ENCODE measurements around the gene KRTAP1-1.
"Not testable (repeated sequence)": the region's sequence is repeated elsewhere in the genome, so short reads cannot be mapped to it uniquely, and the experiment has no call there.

The KRTAP1-1 gene

DNA sequence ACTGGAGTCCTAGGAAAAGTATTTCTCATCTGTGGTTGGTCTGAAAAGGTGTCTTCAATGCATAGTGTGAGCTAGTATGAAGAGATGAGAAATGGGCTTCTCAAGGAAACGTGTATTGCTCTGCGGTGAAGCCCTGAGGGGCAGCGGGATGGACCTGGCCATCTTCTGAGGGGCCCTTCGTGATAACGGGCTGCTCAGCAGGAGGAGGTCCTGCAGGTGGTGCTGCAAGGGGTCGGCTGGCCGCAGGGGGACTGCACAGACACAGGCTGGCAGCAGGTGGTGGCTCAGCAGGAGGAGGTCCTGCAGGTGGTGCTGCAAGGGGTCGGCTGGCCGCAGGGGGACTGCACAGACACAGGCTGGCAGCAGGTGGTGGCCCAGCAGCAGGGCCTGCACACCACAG is 13.3 kb upstream of the KRTAP1-1 start:
- not testable (repeated sequence) for DNase-seq

DNA sequence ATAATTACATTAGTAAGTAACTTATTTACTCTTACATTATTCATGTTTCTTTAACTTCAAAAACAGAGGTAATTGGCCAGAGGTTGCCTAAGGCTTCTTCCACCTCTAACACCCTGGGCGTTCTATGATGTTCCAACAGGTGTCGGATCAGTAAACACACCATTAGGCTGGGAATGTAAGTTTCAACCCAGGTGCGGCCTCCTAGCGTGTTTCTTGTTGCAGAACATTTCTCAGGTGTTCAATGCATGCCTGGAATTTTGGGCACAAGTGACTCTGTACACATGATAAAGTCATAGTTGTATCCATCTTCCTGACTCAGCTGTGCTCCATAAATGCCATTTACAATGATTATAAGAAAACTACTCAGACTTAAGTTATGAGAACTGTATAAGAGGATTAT is 12.8 kb upstream of the KRTAP1-1 start:
- DNase-seq = no peak

DNA sequence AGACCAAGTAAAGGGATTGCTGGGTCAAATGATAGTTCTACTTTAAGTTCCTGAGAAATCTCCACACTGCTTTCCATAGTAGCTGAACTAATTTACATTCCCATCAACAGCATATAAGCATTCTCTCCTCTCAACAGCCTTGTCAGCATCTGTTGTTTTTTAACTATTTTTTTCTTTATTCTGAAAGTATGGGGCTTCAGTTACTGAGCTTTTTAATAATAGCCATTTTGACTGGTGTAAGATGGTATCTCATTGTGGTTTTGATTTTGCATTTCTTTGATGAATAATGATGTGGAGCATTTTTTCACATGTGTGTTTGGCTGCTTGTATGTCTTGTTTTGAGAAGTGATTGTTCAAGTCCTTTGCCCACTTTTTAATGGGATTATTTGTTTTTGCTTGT is 11.3 kb upstream of the KRTAP1-1 start:
- no peak for DNase-seq

DNA sequence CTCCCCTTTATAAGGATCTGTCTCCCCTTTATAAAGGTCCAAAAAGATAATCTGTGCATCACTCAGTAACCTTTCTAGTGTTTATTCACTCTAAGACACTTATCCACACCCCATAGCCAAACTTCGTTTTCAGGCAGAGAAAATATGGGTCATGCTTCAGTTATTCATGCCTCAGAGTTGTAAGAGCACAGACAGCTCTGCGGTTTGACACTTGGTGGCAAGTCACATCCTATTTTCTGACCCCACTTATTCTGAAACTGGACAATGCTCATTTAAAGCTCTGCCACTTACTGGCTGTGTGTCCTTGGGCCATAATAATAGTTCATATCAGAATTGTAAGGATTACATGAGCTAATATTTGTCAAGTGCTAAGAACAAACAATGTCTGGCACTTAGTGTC is 7.9 kb upstream of the KRTAP1-1 start:
- DNase-seq = no peak

DNA sequence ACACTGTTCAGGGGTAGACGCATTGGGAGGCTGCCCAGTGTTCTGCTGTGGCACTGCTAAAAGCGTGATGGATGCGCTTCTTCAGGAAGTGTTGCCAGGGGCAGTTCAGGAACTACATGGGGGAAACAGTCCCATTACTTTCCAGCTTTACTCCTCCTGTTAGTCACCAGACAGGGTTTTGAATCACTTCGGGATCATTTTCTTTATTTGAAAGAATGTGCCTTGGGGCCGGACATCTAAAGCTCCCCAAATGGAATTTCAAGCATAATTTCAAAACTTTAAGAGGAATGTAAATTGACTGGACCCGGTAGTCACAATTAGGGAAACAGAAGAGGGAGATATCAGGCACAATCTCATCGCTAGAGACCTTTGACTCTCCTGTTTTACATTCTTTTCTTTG is 7.2 kb upstream of the KRTAP1-1 start:
- DNase-seq = no peak

DNA sequence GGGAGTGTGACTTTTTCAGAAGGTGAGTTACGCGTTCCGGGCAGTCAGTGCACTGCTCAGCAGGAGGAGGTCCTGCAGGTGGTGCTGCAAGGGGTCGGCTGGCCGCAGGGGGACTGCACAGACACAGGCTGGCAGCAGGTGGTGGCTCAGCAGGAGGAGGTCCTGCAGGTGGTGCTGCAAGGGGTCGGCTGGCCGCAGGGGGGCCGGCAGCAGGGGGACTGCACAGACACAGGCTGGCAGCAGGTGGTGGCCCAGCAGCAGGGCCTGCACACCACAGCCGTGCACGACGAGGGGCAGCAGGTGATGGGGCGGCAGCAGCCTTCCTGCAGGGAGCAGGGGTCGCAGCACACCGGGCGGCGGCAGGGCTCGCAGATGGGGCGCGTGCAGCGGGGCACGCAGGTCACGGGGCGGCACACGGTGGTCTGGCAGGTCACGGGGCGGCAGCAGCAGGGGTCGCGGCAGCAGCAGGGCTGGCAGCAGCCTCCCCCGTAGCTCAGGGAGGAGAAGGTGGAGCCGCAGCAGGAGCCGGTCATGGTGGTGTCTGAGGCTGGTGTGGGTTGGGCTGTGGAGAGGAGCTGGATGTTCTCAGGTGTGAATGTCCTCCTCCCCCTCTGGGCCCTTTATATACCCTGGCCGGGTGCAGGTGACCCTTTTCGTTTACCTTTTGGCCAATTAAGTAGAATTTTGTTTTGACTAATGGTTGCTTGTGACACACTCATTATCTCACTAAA is 5.7 kb upstream of the KRTAP1-1 start, which contains the start of gene KRTAP2-1:
TSS of gene KRTAP2-1 (minus strand) at position 582 of the 731 bp plus-strand sequence. CDS start at position 533, 49 bp downstream.
- DNase-seq = not testable (repeated sequence)

DNA sequence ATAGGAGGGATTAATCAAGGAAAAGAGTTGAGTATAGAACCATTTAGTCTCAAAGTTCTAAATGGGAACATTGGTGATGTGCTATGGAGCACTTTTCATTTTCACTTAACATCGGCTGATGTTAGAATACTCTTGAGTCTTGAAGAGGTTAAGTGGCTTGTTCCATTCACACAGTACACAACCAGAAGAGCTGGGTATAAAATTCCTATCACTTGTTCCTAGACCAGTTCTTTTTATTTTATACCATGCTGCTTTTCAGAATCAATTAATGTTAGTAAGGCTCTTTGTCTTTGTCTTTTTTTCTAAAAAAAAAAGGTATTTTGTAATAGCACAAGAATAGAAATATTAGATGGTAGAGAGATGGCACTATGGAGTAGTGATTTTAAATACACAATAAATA is 1.7 kb upstream of the KRTAP1-1 start:
- DNase-seq = no peak

DNA sequence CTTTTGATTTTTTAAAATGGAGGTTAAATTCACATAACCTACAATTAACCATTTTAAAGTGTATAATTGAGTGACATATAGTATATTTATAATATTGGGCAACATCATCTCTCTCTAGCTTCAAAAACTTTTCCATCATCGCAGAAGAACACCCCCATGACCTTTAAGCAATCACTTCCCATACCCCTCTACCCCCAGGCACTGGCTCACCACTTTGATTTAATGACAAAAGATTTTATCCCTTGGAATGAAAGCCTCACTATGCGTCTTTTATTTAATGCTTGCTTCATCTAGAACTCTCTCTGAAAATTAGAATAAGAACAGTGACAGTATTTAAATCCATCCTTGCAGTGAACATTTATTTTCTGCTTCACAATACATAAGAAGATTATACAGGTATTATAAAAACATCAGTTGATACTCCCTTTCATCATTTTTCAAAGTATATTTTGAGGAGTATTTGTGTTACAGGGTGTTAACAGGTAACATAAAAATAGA is 3.3 kb downstream of the KRTAP1-1 start:
- DNase-seq = no peak

DNA sequence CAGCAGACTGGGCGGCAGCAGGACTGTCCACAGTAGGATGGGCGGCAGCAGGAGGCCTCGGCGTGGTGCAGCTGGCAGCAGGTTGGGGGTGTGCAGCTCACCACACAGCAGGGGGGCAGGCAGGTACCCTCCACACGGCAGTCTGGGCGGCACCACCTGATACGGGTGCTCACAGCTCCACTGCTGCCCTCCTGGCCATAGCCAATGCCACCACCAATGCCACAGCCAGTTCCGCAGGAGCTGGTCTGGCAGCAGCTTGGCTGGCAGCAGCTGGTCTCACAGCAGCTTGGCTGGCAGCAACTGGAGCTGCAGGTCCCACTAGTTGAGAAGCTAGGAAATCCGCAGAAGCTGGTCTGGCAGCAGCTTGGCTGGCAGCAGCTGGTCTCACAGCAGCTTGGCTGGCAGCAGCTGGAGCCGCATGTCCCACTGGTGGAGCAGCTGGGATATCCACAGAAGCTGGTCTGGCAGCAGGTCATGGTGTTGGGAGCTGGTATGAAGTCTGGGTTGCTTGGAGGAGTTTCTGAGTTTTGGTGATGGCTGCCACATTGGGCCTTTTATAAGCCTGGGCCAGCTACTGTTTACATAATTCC is 6.8 kb downstream of the KRTAP1-1 start, which contains the start of gene KRTAP1-3:
TSS of gene KRTAP1-3 (minus strand) at position 529 of the 590 bp plus-strand sequence. CDS start at position 476, 53 bp downstream.
- DNase-seq = peak; percentile 18

DNA sequence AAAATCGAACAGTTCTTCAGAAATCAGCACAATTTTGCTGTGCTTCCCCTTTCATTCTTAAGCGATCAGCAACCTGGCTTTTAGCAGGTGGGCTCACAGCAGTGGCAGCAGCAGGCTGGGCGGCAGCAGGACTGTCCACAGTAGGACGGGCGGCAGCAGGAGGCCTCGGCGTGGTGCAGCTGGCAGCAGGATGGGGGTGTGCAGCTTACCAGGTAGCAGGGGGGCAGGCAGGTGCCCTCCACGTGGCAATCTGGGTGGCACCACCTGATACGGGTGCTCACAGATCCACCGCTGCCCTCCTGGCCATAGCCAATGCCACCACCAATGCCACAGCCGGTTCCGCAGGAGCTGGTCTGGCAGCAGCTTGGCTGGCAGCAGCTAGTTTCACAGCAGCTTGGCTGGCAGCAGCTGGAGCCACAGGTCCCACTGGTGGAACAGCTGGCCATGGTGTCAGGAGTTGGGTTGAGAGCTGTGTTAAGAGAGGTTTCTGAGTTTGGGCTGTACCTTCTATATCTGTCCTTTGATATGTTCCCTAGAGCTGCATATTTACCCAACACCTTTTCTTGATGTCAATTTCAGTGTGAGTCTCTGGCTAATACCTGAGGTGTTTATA is 11.5 kb downstream of the KRTAP1-1 start, which contains the start of gene KRTAP1-4:
TSS of gene KRTAP1-4 (minus strand) at position 563 of the 613 bp plus-strand sequence. CDS start at position 446, 117 bp downstream.
- peak; percentile 31 for DNase-seq

DNA sequence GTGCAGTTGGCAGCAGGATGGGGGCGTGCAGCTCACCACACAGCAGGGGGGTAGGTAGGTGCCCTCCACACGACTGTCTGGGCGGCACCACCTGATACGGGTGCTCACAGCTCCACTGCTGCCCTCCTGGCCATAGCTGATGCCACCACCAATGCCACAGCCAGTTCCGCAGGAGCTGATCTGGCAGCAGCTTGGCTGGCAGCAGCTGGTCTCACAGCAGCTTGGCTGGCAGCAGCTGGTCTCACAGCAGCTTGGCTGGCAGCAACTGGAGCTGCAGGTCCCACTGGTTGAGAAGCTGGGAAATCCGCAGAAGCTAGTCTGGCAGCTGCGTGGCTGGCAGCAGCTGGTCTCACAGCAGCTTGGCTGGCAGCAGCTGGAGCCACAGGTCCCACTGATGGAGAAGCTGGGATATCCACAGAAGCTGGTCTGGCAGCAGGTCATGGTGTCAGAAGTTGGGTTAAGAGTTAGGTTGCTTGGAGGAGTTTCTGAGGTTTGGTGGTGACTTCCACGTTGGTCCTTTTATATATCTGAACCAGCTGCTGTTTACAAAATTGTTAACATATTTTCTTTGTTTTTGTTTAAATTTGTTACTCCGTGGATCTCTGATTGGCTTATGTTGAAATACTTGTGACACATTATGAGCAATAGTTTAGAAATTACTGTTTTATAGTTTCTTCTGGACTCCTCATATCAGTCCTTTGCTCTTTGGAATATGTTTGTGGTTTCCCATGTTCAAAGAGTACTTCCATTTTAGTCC is 14.4 kb downstream of the KRTAP1-1 start, which contains the start of gene KRTAP1-5:
TSS of gene KRTAP1-5 (minus strand) at position 494 of the 757 bp plus-strand sequence. CDS start at position 441, 53 bp downstream.
- DNase-seq = no peak

DNA sequence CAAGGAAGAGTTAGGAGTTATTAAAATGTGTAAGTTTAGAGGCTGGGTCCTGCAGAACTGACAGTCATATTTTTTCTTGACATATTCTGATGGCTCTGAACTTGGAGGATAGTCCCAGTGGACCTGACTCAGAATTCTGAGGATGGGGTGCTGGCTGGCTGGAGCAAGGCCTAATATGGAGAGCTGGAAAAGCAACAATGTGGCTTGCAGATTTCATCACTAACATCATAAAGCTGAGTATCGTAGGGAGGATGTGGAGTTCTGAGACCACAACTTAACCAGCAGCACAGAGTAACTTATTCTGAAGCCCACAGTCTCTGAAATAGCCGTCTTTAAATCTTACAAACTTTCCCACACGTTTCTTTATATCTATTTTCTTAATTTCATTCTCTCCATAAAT is 16.6 kb downstream of the KRTAP1-1 start:
- no peak for DNase-seq

DNA sequence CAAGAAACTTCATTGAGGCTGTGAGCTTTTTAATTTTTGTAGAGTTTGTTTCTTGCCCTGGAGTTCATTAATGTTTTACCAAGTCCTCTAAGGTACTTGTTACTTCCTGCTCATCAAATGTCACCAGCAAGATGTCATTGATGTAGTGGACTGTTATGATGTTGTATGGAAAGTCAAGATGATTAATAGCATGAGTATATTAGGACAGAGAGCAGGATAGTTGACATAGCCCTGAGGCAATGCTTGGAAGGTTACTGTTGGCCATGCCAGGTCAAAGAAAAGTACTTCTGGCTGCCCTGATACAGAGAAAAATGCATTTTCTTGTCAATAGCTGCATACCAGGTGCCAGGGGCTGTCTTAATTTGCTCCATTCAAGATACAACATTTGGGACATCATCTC is 20.9 kb downstream of the KRTAP1-1 start:
- no peak for DNase-seq

DNA sequence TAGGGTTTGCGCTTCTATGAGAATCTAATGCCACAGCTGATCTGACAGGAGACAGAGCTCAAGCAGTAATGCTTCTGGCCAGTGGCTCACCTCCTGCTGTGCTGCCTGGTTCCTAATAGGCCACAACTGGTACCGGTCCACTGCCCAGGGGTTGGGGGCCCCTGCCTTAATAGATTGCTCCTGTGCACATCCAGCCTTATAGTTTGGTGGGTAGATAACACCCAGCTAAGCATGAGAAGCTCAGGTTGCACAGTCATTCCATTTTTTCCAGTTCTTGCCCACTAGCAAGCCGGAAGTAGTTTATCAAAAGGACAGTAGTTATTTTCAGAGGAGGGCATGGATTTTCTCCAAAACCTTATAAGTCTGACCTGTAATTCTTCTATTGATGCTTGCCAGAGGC is 21.8 kb downstream of the KRTAP1-1 start:
- DNase-seq = no peak

DNA sequence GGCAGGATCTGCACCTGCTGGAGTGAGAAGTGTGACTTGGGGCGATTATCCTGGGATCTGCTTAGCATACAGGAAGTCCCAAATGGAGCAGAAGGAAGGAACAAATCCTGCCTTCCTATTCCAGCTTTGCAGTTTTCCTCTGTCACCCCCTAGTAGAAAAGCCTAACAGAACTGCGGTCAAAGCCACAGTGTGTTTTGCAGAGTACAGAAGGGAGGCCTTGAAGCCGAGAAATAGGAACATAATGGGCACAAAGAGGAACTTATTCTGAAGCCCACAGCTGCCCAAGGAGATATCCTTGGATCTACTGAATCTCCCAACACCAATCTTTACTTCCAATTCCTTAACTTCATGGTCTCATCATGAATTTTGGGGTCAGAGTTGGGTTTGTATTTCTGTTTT is 22.7 kb downstream of the KRTAP1-1 start:
- no peak for DNase-seq

DNA sequence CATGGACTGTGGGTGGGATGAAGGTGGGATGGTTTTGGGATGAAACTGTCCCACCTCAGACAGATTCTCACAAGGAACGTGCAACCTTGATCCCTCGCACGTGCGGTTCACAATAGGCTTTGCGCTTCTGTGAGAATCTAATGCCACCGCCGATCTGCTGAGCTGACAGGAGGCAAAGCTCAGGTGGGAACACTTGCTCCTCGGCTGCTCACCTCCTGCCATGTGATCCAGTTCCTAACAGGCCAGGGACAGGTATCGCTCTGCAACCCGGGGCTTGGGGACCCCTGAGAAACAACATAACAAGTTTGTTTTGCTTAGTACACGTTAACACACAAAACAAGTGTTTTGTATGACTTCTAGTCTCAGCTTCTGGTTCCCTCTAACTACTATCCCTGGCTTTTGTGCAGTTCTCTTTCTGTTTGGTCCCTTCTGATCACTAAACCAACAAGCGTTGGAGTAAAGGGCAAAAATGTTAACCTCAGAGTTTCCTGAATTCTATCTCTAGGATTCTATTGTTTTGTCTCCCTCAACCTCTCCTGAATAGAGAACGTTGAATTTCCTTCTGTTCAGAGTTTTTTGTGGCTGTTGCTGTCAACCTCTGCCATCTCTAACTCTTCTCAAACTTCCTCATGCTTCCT is 24.6 kb downstream of the KRTAP1-1 start:
- DNase-seq = no peak

DNA sequence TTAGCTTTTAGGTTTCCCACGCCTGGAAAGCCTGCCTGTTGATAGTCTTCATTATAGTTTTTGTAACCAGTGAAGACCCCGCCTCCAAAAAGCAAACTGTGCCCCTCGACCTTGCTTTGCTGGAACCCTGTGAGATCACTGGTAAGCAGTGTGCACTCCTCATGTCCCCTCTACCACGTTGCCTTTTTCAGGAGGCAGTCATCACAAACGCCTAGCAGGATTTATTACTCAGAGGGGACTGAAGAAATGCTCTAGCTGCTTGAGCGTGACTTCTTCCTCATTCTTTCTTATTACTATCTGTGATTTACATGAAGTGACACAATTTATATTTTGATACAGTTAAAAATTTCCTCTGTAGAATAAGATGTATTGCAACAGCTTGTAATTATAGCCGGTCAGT is 25.8 kb downstream of the KRTAP1-1 start:
- no peak for DNase-seq

DNA sequence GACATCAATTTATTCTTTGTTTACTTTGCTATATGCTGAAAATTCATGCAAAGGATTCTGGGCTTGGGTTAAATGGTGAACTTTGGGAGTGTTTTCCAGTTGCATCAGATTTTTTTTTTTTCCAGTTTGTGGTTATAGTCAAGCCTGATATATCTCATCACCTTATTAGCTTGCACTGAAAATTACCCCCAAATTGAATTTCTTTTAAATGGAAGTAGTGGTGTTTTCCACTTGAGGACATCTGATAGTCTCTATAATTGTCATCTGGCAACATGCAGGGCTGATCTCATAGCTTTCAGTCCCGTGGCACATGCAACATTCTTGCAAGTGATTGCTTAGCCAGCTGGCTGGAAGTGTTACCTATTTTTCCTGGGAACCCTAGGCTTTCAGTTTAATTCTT is 27.6 kb downstream of the KRTAP1-1 start:
- DNase-seq = no peak

DNA sequence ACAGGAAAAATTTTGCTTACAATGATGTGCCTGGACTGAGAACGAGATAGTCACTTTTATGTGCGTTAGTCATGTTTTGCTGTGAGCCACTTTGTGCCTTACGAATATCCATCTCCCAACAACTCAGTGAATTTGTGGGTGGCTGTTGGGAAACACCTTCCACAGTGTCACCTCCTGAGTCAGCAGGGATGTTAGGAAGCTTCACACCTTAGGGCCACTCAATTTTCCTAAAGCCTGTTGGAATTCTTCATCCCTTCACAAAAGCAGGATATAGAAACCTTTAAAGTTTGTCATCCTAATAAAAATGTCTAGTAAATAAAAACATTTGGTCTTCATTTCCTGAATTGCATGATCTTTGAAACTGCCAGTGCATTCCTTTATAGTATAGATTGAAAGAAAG is 28.1 kb downstream of the KRTAP1-1 start:
- DNase-seq = no peak

DNA sequence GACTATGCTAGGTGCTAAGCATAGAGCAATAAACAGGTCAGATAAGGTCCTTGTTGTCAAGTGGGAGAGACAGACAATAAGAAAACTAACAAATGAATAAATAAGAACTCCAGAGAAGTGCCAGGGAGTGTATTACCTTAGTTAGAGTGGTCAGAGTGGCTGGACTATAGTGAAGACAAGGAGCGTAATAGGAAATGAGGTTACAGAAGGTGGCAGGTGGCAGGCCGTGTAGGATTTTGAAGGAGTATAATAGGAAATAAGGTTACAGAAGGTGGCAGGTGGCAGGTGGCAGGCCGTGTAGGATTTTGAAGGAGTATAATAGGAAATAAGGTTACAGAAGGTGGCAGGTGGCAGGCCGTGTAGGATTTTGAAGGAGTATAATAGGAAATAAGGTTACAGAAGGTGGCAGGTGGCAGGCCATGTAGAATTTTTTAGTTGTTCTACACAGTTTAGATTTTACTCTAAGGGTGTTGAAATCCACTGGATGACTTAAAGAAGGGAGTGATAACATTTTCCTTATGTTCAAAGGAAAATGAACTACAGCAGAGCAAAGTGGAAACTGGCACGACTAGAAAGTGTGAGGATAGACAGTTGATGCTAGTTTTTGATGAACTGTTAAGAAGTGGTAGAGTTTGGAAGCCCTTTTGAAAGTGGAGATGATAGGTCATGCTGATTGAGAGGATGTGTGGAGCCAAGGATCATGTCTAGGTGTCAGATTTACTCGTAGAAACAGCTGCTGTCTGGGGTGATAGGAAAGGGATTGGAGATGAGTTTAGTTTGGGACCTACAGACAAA is 28.7 kb downstream of the KRTAP1-1 start:
- peak; percentile 60 for DNase-seq

DNA sequence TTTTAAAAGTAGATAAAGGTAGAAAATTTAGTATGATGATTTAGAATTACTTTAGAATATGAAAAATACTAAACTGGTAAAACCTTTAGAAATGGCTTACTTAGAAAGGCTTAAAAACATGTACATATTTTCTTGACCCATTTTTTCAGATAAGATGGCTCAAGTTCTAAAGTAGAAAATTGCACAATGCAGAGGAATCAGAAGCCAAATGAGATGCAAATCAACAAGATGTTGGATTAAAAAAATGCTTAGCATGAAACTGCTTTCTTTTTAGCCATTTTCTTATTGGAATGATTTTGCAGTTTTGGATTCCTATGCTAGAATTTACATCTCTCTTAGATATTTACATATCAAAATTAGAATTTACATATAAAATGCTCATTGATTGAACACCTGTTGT is 30.8 kb downstream of the KRTAP1-1 start:
- DNase-seq = no peak

DNA sequence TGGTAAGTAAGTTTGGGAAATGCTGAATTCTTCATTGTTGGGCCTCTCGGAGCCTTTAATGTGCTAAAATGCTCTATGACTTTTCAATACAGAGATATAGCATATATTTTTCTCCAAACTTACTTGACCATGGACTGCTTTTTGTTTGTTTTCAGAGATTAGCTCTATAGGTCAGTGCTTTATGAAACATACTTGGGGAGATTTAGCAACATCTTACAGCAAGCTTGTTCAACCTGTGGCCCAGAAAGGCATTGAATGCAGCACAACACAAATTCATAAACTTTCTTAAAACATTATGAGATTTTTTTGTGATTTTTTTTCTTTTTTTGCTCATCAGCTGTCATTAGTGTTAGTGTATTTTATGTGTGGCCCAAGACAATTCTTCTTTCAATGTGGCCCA is 31.3 kb downstream of the KRTAP1-1 start:
- DNase-seq = no peak

Data from NCI-H2029 treated with DMSO at 0.1 percent for 48 hours (cell line).